Measurements from ENCODE around the gene GLRA3. TPM values are rescaled to one million over a fixed set of nuclear protein-coding genes. Genes with fewer than 3 reads are reported as not detected.
"Not testable (repeated sequence)": the region's sequence is repeated elsewhere in the genome, so short reads cannot be mapped to it uniquely, and the experiment has no call there.

The GLRA3 gene
- total RNA-seq, 1 donor from 2014 or later: not detected

GRCh38 chr4:174669270-174669669 is 159.8 kb downstream of the GLRA3 start:
- no peak for ATAC-seq
- no peak for DNase-seq (ENCODE audit: low spot score)

GRCh38 chr4:174665799-174666198 is 163.2 kb downstream of the GLRA3 start:
- no peak for ATAC-seq

GRCh38 chr4:174663216-174663615 is 165.8 kb downstream of the GLRA3 start:
- DNase-seq (ENCODE audit: low spot score) (no peak), ATAC-seq (no peak)

More at GRCh38 chr4:174665799-174666198, 163.2 kb downstream of the GLRA3 start:
- DNase-seq (ENCODE audit: low spot score): no peak

DNA sequence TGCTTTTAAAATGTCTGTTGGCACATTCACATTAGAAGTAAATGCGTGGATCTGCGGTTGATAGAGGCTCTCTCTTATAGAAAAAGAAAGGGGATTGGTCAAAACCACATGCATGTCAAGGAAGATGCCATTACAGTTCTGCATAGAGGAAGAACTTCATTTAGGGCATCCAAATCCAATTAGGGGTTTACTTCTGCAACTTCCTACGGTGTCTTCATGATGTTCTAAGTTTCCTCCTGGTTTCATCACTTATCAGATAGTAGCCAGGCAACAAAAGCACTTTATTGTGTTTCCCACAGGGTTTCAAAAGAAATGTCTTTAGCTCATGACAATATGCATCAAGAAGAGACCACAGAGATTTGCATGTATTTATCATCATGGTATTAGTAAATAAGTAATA is 170.8 kb downstream of the GLRA3 start:
- DNase-seq (ENCODE audit: low spot score) (no peak), ATAC-seq (no peak)

DNA sequence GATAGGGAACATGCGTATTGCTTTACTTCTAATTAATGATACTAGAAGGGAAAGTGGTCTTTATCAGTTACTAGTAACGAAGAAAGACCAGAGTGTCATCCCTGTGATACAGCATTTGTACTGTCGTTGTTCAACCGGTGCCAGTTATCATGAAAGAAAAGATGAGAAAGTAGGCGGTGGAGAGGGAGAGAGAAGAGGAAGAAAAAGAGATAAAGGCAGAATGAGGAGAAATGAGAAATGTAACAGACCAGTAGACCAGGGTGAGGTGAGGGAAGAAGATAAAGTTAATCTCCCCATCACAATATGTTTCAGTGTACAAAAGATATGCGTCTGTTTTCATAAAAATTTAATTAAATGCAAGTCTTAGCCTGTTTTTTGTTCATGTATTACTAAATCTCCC is 171.6 kb downstream of the GLRA3 start:
- ATAC-seq: no peak
- DNase-seq (ENCODE audit: low spot score): no peak

GRCh38 chr4:174654634-174655033 is 174.4 kb downstream of the GLRA3 start:
- DNase-seq (ENCODE audit: low spot score) (no peak), ATAC-seq (no peak)

DNA sequence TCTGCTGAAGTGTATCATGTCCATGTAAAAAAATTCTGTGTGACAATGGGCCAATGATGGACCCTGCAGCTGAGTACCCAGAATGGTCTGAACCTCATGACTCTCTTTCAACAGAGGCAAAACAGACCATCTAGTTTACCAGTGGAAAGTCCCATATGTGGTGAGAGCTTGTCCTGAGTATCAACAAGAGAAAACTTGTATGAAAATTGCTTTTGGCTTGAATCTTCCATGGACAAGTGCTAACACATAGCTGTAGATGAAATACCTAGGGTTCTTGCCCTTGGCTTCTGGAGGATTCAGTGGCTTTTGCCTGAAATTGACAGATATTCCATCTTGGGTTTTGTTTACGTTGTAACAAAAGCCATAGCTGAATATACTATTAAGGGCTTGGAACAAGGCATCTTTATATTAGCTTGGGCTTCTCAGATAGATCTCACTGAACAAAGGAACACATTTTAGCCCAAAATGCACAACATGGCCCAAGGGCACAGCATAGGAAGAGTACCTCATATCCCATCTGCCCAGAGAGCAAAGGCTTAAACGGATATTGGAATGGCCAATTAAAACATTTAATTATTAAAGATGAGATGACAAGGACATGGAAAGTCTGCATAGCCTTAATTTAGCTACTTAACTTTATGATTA is 178.2 kb downstream of the GLRA3 start:
- ATAC-seq: no peak
- DNase-seq (ENCODE audit: low spot score): no peak

- ATAC-seq (no peak), DNase-seq (ENCODE audit: low spot score) (no peak)
Measured at GRCh38 chr4:174648812-174649211, 180.2 kb downstream of the GLRA3 start.

DNA sequence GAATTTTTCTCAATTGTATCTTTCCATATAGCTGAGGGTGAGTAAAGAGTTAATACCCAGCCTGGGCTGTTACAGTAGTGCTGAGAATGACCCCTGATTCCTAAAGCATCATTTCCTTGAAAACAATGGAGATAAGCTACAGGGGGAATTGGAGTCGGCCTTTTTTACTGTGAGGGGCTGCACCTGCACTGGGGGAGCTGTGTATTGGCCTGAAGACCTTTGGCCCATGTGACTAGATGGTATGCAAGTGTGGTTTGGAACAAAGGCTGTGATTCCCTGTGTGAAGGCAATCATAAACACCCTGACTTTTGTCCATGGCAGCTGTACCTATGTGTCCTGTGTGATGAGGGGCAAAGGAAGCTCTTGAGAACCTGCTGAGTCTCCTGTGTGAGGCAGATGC is 182.7 kb downstream of the GLRA3 start:
- ATAC-seq (no peak), DNase-seq (ENCODE audit: low spot score) (no peak)

DNA sequence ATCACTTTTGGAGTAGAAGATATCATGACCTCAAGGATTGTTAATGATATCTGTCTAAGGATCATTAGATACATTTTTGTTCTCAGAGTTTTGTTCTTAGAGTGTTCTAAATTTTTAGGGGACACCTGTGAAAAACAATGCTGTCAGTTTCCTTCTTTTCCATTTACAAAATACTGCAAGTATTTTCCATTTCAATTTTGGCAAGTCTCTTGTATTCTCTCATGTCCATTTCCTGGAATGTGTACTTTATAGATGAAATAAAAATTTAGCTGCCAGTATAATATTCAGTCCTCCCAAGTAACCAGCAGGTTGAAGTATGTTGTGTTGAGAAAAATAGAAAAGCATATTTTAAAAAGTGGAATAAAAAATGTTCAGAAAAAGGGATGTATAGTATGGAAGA is 188.9 kb downstream of the GLRA3 start:
- ATAC-seq: no peak
- DNase-seq (ENCODE audit: low spot score): no peak

DNA sequence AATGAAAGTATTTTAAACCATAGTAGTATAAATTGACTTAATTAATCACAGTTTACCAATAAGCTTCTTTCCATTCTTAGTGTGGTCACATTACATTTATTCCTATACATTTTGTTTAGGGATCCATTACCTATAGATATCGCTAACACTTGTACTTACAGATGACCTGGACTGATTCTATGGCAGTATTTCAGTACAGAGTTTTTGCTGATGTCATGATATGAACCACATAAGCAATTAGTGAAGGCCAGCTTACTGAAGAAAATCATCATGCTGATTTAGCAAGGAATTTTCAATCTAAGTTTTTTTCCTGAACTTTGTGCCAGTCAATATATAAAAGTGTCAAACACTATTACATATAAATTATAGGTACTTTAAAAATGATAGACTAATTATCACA is 193.3 kb downstream of the GLRA3 start:
- no peak for ATAC-seq

DNA sequence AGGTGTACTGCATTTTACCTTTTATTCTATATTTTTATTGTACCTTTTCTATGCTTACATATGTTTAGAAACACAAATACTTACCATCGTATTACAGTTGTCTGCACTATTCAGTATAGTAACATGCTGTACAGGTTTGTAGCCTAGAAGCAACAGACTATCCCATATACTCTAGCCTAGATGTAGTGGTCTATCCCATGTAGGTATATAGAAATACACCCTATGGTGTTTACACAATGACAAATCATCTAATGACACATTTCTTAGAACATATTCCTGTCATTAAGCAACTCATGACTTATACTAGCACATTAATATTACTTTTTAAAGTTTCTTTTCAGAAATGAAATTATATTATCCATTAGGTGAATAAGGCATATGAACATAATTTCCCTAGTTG is 195.6 kb downstream of the GLRA3 start:
- ATAC-seq (no peak), DNase-seq (ENCODE audit: low spot score) (no peak)

More for the DNA sequence above, 193.3 kb downstream of the GLRA3 start:
- DNase-seq (ENCODE audit: low spot score): no peak

GRCh38 chr4:174631901-174632758 is 196.9 kb downstream of the GLRA3 start:
- ATAC-seq (peak; percentile 84), DNase-seq (ENCODE audit: low spot score) (no peak)

DNA sequence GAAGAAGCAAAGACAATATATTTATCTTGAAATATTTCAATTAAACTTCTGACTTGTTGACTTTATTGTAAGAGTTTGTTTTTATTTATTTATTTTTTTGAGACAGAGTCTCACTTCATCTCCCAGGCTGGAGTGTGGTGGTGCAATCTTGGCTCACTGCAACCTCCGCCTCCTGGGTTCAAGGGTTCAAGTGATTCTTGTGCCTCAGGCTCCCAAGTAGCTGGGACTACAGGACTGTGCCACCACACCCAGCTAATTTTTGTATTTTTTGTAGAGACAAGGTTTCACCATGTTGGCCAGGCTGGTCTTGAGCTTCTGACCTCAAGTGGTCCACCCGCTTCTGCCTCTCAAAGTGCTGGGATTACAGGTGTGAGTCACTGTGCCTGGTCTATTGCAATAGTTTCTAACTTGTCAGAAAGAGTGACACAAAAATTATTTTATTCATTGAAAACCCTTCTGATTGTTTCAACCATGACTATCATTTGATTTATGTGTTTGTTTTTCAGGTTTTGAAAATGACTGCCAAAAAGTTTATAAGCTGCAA is 199.1 kb downstream of the GLRA3 start:
- not testable (repeated sequence) for DNase-seq (ENCODE audit: low spot score); ATAC-seq

DNA sequence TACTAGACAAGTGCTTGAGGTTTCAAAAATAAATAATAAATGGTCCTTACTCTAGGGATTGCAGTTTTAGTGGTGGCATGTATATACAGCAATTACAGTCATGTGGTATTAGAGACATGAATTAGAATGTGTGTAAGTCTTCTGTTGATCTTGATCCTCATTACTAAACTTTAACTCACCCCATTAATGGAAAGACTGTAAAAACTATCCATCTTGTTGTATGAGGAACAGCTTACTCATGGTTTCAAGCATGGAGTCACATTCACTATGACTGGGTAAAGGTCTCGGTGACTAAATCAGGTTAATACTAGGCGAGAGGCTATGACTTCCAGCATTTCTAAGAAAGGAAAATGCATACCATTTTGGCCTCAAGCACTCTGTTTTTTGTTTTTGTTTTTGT is 199.8 kb downstream of the GLRA3 start:
- ATAC-seq (no peak), DNase-seq (ENCODE audit: low spot score) (no peak)

DNA sequence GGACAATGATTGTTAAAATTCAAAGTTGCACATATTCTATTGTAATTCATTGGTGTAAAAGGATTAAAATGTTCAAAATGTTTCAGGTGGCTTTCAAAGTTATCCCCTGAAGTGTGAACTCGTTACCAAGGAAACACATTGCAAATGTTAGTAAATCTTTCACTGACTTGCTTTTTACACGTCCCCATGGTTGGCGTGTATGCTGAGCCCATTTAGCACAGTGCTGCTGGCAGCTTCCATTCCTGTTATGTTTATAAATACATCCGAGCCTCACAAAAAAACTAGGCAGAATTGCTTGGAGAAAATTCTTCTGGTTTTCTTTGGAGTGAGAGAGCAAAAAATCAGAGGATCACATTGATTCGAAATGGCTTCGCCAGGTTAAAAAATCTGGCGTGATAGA is 200.9 kb downstream of the GLRA3 start:
- DNase-seq (ENCODE audit: low spot score) (no peak), ATAC-seq (no peak)

DNA sequence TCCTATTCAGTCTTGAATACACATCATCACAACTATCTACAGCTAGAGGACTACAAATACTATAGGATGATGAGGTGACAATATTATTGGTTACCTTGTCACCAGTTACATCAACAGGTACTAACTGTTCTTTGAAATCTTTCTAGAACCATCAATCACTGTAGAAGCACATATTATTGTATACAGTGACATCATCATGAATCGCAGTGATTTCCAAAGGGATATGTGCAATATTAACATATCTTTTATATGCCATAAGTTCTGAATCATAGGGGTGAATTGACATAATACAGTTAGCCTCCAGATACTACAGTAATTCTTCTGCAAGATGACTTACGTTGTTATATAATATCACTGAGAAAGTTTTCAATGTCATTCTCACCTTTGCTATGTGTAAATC is 201.6 kb downstream of the GLRA3 start:
- ATAC-seq (no peak), DNase-seq (ENCODE audit: low spot score) (no peak)

- no peak for DNase-seq (ENCODE audit: low spot score)
- no peak for ATAC-seq
Measured at GRCh38 chr4:174626342-174627008, 202.6 kb downstream of the GLRA3 start.

GRCh38 chr4:174616661-174617060 is 212.4 kb downstream of the GLRA3 start:
- no peak for ATAC-seq

DNA sequence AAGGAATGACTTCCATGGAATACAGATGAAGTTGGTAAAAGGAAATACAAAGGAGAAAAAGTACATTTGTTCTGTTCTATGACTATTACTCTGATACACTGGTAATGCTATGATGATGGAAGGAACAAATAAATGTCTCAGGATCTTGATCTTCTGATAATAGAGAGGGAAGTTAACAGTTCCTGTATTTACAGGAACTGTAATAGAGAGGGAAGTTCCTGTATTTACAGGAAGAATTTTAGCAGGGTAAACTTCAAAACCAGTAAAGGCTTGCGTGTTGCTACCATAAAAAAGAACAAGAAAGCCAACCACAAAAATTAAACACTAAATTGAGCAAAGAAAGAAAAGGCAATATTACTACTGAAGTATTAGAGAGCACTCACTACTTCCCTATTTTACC is 215.1 kb downstream of the GLRA3 start:
- DNase-seq (ENCODE audit: low spot score): no peak
- ATAC-seq: no peak

More at GRCh38 chr4:174616661-174617060, 212.4 kb downstream of the GLRA3 start:
- no peak for DNase-seq (ENCODE audit: low spot score)

- no peak for DNase-seq (ENCODE audit: low spot score)
- no peak for ATAC-seq
Measured at GRCh38 chr4:174611792-174612191, 217.3 kb downstream of the GLRA3 start.
